ENCODE data around the gene ERBB2. TPM values are rescaled to one million over a fixed set of nuclear protein-coding genes. Genes with fewer than 3 reads are reported as not detected.

Gene ERBB2
- total and polyA plus RNA-seq, 2 of the 4 experiments (the other 2 are of a cell fraction) = 28.7 to 33.3 TPM

DNA sequence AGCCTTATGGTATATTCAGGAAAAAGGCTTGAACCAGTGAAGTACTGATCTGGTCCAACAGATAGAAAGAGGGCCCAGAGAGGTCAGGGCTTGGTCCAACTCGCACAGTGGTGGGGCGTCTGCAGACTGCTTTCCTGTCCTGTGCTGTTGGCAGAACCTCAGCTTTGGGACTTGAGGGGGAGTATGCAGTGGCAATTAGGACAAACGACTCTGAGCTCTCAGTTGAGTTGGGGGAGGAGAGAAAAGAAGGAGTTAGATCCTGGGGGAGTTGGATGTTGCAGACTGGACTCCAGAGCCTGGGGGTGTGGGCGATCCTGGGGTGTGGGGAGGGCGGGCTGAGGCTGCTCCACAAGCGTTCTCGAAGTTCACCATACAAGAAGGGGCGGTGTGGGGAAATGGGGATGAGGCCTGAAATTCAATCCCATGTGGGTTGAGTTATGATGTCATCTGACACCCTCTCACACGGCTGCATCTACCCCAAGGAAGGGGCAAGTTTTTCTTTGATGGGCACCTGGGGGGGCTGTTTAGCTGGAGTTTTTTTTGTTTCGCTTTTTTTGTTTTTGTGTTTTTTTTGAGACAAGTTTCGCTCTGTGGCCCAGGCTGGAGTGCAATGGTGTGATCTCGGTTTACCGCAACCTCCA, 52.5 kb downstream of the ERBB2 start:
- DNase-seq = no peak
- Histone ChIP-seq H3K4me3 (ENCODE audit: insufficient read depth, low read depth, low read length) (no peak overlapping the region), H2AK5ac (ENCODE audit: low read depth, low read length) (no peak overlapping the region), H2AFZ (replicated peaks; ENCODE audit: low read length, poor library complexity) (no peak overlapping the region), H3K27me3 (ENCODE audit: control insufficient read depth, insufficient read depth, low read length) (peaks cover 17% of the 10 kb centered on the region), H3K18ac (ENCODE audit: low read depth, low read length) (no peak overlapping the region), H2AK9ac (replicated peaks; ENCODE audit: low read depth, low read length, poor library complexity) (no peak overlapping the region), H2BK20ac (ENCODE audit: low read depth, low read length) (no peak overlapping the region), H3K4ac (ENCODE audit: low read depth, low read length) (no peak overlapping the region), H4K91ac (ENCODE audit: insufficient read depth, low read depth, low read length) (no peak overlapping the region), H4K8ac (ENCODE audit: low read depth in 2 of 2, low read length in 2 of 2) (no peak overlapping the region), H2BK5ac (ENCODE audit: low read depth, low read length, poor library complexity, severe bottlenecking) (no peak overlapping the region), H2BK15ac (ENCODE audit: low read depth, low read length) (no peak overlapping the region), H3K79me1 (ENCODE audit: low read depth in 1 of 2, low read length in 2 of 2) (no peaks in the 10 kb centered on the region; a peak in 1 of 4 replicates), H3K56ac (ENCODE audit: extremely low read depth, insufficient read depth, low read length) (no peak overlapping the region), H3K36me3 (ENCODE audit: control insufficient read depth, insufficient read depth, low read length) (no peaks in the 10 kb centered on the region), H4K20me1 (ENCODE audit: insufficient read depth, low read length) (no peaks in the 10 kb centered on the region), H3K9ac (ENCODE audit: low read depth, low read length) (no peak overlapping the region), H4K5ac (ENCODE audit: low read depth, low read length) (no peak overlapping the region), H2BK120ac (ENCODE audit: low read depth, low read length) (no peak overlapping the region), H3K4me2 (ENCODE audit: low read depth, low read length) (no peak overlapping the region), H3K4me1 (ENCODE audit: control insufficient read depth, insufficient read depth, low read length) (peaks cover 7% of the 10 kb centered on the region), H3K14ac (replicated peaks; ENCODE audit: low read depth, low read length) (no peak overlapping the region), H3K27ac (ENCODE audit: insufficient read depth, low read length) (no peak overlapping the region), H3K9me3 (ENCODE audit: control insufficient read depth, insufficient read depth, low read length) (no peaks in the 10 kb centered on the region), H3K9me1 (ENCODE audit: insufficient read depth, low read length) (no peaks in the 10 kb centered on the region; the same call in 1 of the 2 replicates), H3K23ac (ENCODE audit: low read depth, low read length) (no peak overlapping the region)
- in situ Hi-C loops (cut with MboI; ENCODE audit: low sequenced_read_pairs) (no loop called here), dilution Hi-C loops (cut with HindIII; ENCODE audit: low sequenced_read_pairs, unreplicated experiment) (no loop called here), intact Hi-C loops (cut with micrococcal nuclease) (no loop called here)
- ChIA-PET POLR2A (ENCODE audit: unreplicated experiment) (no interaction called here), CTCF (interaction anchor here (0.8 to 1.2 kb wide), 2 partner anchors 129 to 131 kb away, joined by 3 read pairs; no protein-coding TSS in a partner anchor)
- TF ChIP-seq RFX5 (IDR thresholded peaks at IDR 0.05; ENCODE audit: low read depth, low read length) (no peak), RAD21 (IDR thresholded peaks at IDR 0.05; ENCODE audit: low read length) (no peak), NFE2L2 (IDR thresholded peaks at IDR 0.05; ENCODE audit: low read depth, low read length) (no peak), SMC3 (IDR thresholded peaks at IDR 0.05; ENCODE audit: low read depth, low read length) (no peak)
- TF ChIP-seq, protein P1, sequence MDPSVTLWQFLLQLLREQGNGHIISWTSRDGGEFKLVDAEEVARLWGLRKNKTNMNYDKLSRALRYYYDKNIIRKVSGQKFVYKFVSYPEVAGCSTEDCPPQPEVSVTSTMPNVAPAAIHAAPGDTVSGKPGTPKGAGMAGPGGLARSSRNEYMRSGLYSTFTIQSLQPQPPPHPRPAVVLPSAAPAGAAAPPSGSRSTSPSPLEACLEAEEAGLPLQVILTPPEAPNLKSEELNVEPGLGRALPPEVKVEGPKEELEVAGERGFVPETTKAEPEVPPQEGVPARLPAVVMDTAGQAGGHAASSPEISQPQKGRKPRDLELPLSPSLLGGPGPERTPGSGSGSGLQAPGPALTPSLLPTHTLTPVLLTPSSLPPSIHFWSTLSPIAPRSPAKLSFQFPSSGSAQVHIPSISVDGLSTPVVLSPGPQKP (IDR thresholded peaks at IDR 0.05; ENCODE audit: borderline replicate concordance, low read depth, low read length) = no peak
- BruUV-seq (replicated peaks) = no TSS peak
- 72% methylated on average over 3 of the region's 13 CpGs; no CpG with 5 or more reads in 1 of the 2 experiments for WGBS, 2 experiments (ENCODE audit: extremely low coverage in 2 of 2, insufficient read length in 1 of 2)
- no peak for ATAC-seq (ENCODE audit: low read depth)

All from IMR-90 (cell line).